OCI-LY1 (cell line): ENCODE results near the gene MBTD1.

Source experiments
- H2AFZ ChIP-seq: fragments of 200-600 bp; sonication (generic), shearing (Covaris generic); 2 replicates; pipeline ENCODE4 v1.6.0; 2014; ENCODE audit warnings: antibody characterized with exemption, mild to moderate bottlenecking, low read length
- H3F3A ChIP-seq: fragments of 200-600 bp; sonication (generic), shearing (Covaris generic); 2 replicates; pipeline ENCODE4 v1.6.0; 2014; ENCODE audit warnings: mild to moderate bottlenecking, antibody characterized with exemption, low read length, moderate library complexity; ENCODE audit not compliant: insufficient read depth
- H3K27ac ChIP-seq: fragments of 200-600 bp; sonication (generic); 2 replicates; pipeline ENCODE4 v1.5.1; 2014; ENCODE audit warnings: low read length, mixed run types, mild to moderate bottlenecking, low read depth; ENCODE audit not compliant: poor library complexity, severe bottlenecking
- H3K27me3 ChIP-seq: fragments of 200-600 bp; sonication (generic); 2 replicates; pipeline ENCODE4 v1.6.0; 2014; ENCODE audit warnings: antibody characterized with exemption, mild to moderate bottlenecking, low read length, moderate library complexity; ENCODE audit not compliant: insufficient read depth
- H3K36me3 ChIP-seq: fragments of 200-600 bp; sonication (generic); 2 replicates; pipeline ENCODE4 v1.6.1; 2014; ENCODE audit warnings: mild to moderate bottlenecking, antibody characterized with exemption, low read length, moderate library complexity, mixed read lengths; ENCODE audit not compliant: insufficient read depth
- H3K4me1 ChIP-seq: fragments of 200-600 bp; sonication (generic); 2 replicates; pipeline ENCODE4 v1.5.1; 2014; ENCODE audit warnings: mild to moderate bottlenecking, low read length, moderate library complexity; ENCODE audit not compliant: insufficient read depth, severe bottlenecking
- H3K4me2 ChIP-seq: fragments of 200-600 bp; sonication (generic), shearing (Covaris generic); 2 replicates; pipeline ENCODE4 v1.6.1; 2014; ENCODE audit warnings: low read length
- H3K4me3 ChIP-seq: fragments of 200-600 bp; sonication (generic); 2 replicates; pipeline ENCODE4 v1.5.1; 2014; ENCODE audit warnings: low read length, low read depth, mild to moderate bottlenecking, mixed read lengths; ENCODE audit not compliant: poor library complexity, severe bottlenecking
- H3K79me2 ChIP-seq: fragments of 200-600 bp; shearing (Covaris generic); 2 replicates; pipeline ENCODE4 v1.6.1; 2016; ENCODE audit warnings: mixed run types, low read length, mixed read lengths; ENCODE audit not compliant: insufficient read depth
- H3K9ac ChIP-seq: fragments of 200-600 bp; sonication (generic), shearing (Covaris generic); 2 replicates; pipeline ENCODE4 v1.6.1; 2014; ENCODE audit warnings: mild to moderate bottlenecking, low read length, mixed read lengths
- H3K9me2 ChIP-seq: fragments of 200-600 bp; sonication (generic), shearing (Covaris generic); 2 replicates; pipeline ENCODE4 v1.6.1; 2014; ENCODE audit warnings: low read depth, mild to moderate bottlenecking, low read length, mixed read lengths
- H3K9me3 ChIP-seq: fragments of 200-600 bp; shearing (Covaris generic); 2 replicates; pipeline ENCODE4 v1.6.1; 2014; ENCODE audit warnings: low read length, mixed read lengths
- H4K20me1 ChIP-seq: fragments of 200-600 bp; sonication (generic), shearing (Covaris generic); 2 replicates; pipeline ENCODE4 v1.6.0; 2016; ENCODE audit warnings: mild to moderate bottlenecking, low read length; ENCODE audit not compliant: insufficient read depth
- EZH2 ChIP-seq: fragments of 200-600 bp; sonication (generic), shearing (Covaris generic); IDR thresholded peaks from 2 replicates; pipeline ENCODE4 v1.8.0; 2017; ENCODE audit warnings: borderline replicate concordance, mixed run types, mild to moderate bottlenecking, antibody characterized with exemption, low read length, moderate library complexity, mixed read lengths
- TF ChIP-seq, protein P1 (sequence below): fragments of 200-600 bp; sonication (generic), shearing (Covaris generic); IDR thresholded peaks from 2 replicates; pipeline ENCODE4 v1.5.1; 2017; ENCODE audit warnings: mild to moderate bottlenecking, antibody characterized with exemption, low read length, moderate library complexity, mixed read lengths

The MBTD1 gene

GRCh38 chr17:51189162-51189561, 70.7 kb downstream of the MBTD1 start:
- Histone ChIP-seq H3K9me2 (no peaks in the 10 kb centered on the region), H4K20me1 (no peaks in the 10 kb centered on the region), H3F3A (no peaks in the 10 kb centered on the region), H3K27ac (no peak overlapping the region), H3K4me2 (no peak overlapping the region), H3K9me3 (no peaks in the 10 kb centered on the region), H2AFZ (no peak overlapping the region), H3K4me3 (no peak overlapping the region), H3K4me1 (no peaks in the 10 kb centered on the region), H3K9ac (no peak overlapping the region), H3K79me2 (no peaks in the 10 kb centered on the region), H3K36me3 (peaks cover 73% of the 10 kb centered on the region), H3K27me3 (no peaks in the 10 kb centered on the region)
- TF ChIP-seq, protein P1, sequence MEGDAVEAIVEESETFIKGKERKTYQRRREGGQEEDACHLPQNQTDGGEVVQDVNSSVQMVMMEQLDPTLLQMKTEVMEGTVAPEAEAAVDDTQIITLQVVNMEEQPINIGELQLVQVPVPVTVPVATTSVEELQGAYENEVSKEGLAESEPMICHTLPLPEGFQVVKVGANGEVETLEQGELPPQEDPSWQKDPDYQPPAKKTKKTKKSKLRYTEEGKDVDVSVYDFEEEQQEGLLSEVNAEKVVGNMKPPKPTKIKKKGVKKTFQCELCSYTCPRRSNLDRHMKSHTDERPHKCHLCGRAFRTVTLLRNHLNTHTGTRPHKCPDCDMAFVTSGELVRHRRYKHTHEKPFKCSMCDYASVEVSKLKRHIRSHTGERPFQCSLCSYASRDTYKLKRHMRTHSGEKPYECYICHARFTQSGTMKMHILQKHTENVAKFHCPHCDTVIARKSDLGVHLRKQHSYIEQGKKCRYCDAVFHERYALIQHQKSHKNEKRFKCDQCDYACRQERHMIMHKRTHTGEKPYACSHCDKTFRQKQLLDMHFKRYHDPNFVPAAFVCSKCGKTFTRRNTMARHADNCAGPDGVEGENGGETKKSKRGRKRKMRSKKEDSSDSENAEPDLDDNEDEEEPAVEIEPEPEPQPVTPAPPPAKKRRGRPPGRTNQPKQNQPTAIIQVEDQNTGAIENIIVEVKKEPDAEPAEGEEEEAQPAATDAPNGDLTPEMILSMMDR, result no peak
- no peak for TF ChIP-seq EZH2

DNA sequence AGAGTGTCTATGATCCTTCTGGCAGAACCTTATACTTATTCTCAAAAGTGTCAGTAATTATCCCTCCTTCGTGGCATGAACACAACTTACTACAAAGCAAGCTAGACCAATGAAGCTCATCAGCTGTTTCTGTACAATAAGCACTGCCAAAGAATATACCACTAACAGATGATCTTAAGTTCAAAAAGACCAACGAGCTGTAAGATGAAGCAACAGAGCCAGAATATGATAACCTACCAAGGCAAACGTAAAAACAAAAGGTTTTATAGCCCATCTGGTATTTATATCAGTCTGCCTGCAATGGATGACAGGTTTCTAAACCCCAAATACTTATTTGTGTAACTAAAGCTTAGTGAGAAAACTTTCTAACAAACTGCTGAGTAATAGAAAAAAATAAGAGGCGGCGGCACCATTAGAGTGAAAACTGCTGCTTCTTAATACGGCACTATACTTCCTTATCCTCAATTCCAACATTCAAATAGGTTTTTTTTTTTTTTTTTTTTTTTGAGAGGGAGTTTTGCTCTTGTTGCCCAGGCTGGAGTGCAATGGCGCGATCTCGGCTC, 71.5 kb downstream of the MBTD1 start:
- Histone ChIP-seq H4K20me1 (no peaks in the 10 kb centered on the region), H3K9me2 (no peaks in the 10 kb centered on the region), H3K4me2 (no peak overlapping the region), H3F3A (no peaks in the 10 kb centered on the region), H2AFZ (no peak overlapping the region), H3K4me3 (no peak overlapping the region), H3K9me3 (no peaks in the 10 kb centered on the region), H3K79me2 (no peaks in the 10 kb centered on the region), H3K9ac (no peak overlapping the region), H3K27ac (no peak overlapping the region), H3K27me3 (no peaks in the 10 kb centered on the region), H3K4me1 (no peaks in the 10 kb centered on the region), H3K36me3 (peaks cover 72% of the 10 kb centered on the region)
- no peak for TF ChIP-seq EZH2
- TF ChIP-seq, protein P1, result no peak

DNA sequence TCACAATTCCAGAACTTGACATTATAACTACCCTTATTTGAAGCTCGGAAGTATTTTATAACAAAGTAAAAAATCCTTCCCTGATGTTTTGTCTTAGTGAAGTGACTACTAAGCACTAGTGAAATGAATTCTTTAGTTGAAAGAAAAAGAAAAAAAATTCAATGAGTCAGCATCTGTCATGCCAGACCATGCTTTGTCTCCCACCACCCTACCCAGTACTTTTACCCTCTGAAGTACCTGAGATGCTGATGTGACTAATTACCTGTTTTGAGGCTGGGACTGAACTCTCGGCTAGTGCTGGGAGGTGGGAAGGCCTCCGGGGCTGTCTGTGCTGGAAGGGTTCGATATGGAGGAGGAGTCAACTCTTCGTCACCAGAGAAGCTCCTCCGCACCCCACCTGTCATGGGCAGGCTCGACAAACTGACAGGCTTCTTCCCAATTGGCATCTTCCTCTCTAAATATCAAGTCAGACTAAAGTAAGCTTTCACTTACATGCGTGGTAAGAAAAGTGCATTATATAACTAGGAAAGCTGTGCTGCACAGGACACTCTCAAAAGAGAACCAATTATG, 74.0 kb downstream of the MBTD1 start:
- Histone ChIP-seq H3K9me2 (no peaks in the 10 kb centered on the region), H3K27me3 (no peaks in the 10 kb centered on the region), H2AFZ (no peak overlapping the region), H4K20me1 (no peaks in the 10 kb centered on the region), H3K79me2 (no peaks in the 10 kb centered on the region), H3K4me1 (no peaks in the 10 kb centered on the region), H3K36me3 (peaks cover 64% of the 10 kb centered on the region), H3K27ac (no peak overlapping the region), H3F3A (no peaks in the 10 kb centered on the region), H3K9me3 (no peaks in the 10 kb centered on the region), H3K4me3 (no peak overlapping the region), H3K9ac (no peak overlapping the region), H3K4me2 (no peak overlapping the region)
- TF ChIP-seq, protein P1, result no peak
- no peak for TF ChIP-seq EZH2
